ENCODE results near the gene IL10. TPM values are rescaled to one million over a fixed set of nuclear protein-coding genes. Genes with fewer than 3 reads are reported as not detected.

The IL10 gene
- total RNA-seq, 1 donor from 2014 or later = not detected

GRCh38 chr1:206737729-206738201 lies 34.5 kb downstream of the IL10 start:
- DNase-seq (ENCODE audit: low read depth) = no peak

GRCh38 chr1:206736878-206737728 lies 35.2 kb downstream of the IL10 start:
- no peak for DNase-seq (ENCODE audit: low read depth)

GRCh38 chr1:206735553-206736031 lies 36.7 kb downstream of the IL10 start:
- no peak for DNase-seq (ENCODE audit: low read depth)

- no peak for DNase-seq (ENCODE audit: low read depth)
Observed at GRCh38 chr1:206734499-206735142, 37.7 kb downstream of the IL10 start.

DNA sequence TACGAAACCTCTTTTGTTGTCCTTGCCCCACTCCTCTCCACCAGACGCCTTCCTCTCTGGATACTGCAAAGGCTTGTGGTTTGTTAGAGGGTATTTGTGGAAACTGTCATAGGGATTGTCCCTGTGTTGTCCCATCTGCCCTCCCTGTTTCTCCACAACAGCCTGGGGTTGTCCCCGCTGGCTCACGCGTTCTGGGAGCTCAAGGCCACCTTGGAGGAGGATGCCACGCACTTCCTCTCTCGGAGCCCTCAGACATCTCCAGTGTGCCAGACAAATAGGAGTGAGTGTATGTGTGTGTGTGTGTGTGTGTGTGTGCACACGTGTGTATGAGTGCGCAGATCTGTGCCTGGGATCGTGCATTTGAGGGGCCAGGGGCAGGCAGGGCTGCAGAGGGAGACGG lies 39.3 kb downstream of the IL10 start:
- DNase-seq (ENCODE audit: low read depth) = no peak

DNA sequence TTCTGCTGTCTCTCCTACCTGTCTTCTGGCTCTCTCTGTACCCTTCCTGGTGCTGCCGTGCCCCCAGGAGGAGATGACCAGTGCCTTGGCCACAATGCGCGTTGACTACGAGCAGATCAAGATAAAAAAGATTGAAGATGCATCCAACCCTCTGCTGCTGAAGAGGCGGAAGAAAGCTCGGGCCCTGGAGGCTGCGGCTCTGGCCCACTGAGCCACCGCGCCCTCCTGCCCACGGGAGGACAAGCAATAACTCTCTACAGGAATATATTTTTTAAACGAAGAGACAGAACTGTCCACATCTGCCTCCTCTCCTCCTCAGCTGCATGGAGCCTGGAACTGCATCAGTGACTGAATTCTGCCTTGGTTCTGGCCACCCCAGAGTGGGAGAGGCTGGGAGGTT lies 39.8 kb downstream of the IL10 start:
- DNase-seq (ENCODE audit: low read depth) = no peak

DNA sequence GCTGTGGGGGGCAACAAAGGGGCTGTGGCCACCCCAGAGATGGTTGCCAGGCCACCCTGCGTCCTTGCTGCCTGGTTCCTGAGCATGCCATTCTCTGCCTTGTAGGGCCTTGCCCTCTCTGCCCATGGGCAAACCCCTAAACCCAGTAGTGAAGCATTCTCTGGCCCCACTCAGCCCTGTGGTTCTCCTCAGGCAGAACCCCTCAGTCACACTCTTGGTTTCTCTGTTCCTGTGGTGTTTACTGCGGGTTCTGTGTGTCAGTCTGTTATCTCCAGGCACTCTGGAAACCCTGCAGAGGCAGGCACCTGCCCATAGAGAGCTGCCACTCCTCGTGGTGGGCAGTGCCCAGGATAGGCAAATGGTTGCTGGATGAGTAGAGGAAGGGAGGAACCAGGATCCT lies 42.8 kb downstream of the IL10 start:
- no peak for DNase-seq (ENCODE audit: low read depth)

DNA sequence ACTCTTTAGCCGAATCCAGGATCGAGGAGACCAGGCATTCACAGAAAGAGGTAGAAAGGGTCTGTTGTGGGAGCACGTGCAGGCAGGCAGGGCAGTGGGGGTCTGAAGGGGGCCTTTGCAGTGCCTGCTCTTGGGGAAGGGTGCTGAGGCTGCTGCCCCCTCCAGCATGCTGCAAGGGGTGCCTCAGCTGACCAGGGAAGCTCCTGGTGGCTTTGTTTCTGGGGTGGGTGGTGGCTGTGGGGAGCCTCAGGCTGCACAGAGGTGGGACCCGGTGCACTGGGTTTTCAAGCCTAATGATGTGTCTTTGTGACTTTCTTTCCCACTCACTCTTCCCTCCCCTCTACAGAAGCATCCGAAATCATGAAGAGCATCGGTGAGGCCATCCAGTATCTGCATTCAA lies 43.2 kb downstream of the IL10 start:
- no peak for DNase-seq (ENCODE audit: low read depth)

DNA sequence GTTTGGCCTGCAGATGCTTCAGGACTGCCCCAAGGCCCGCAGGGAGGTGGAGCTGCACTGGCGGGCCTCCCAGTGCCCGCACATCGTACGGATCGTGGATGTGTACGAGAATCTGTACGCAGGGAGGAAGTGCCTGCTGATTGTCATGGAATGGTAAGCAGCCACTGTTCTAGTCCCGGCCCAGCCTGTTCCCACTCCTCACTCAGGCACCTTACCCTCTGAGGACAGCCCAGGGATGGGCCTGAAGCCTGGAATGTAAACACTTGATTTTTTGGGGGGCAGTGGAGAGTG lies 43.7 kb downstream of the IL10 start:
- no peak for DNase-seq (ENCODE audit: low read depth)

DNA sequence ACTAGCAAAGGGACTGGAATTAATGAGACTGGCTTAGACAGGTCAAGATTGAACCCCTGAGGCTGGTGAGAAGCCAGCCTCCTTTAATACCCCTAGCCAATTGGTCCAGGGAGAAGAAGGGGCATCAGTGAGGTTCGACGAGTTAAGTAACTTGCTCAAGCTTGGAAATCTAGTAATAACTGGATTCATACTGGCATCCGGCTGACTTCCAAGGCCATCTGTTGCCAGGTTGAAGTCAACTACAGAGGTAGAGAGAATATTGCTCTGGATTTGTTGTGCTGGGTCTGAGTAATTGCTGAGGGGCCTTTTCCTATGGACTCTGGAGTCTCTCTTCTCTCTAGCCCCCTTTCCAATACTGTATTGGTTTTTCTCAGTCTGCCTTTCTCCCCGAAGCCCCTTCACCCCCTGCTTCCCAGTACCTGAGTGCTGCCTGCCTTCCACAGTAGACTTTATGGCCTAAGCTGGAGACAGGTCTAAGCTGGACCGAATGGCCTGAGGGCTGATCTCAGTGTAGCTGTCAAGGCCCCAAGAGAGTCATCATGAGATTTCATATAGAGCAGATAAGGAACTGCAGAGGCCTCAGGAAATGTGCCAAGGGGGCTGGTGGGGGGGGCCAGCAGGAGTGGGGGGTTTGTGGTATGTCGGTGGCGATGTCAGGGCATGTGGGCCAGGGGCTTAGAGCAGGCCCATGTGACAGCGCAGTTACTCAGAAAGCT lies 44.2 kb downstream of the IL10 start:
- DNase-seq (ENCODE audit: low read depth) = no peak

DNA sequence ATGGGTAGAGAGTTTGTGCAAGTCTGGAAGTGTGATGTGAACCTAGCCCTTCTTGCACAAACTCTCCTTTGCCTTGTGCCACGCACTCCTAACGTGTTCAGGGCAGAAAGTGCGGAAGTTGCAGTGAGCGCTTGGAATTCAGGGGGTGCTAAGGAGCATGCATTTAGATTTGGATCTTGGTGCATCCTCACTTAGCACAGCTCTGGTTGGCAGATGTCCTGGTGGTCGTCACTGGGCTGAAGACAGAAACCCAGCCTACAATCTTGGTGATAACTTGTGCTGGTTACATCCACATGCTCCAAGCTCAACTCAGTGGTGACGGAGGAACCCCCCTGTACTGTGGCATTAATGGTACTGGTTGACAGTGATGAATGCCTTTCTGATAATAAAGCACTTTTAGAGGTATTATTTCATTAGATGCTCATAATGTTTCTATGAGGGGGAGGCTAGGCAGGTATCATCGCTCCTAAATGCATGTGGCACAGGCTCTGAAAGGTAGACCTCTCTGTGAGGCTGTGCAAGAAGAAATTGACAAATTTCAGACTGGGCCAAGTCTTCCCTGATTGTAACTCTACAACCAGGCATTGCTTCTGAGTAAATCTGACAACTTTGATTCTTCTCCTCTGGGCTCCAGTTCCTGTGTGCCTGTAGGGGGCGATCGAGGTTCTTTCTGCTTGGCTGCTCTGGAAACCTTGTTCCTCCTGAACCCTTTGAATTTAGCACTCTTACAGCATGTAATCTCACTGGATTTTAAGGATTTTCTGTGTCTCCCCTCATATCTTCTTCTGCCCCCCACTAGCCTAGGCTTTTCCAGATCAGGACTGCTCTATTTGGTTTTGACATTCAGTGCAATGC lies 47.0 kb downstream of the IL10 start:
- DNase-seq (ENCODE audit: low read depth) = no peak

- DNase-seq (ENCODE audit: low read depth) = peak; percentile 74
Observed at GRCh38 chr1:206723805-206724472, 48.4 kb downstream of the IL10 start.

- no peak for DNase-seq (ENCODE audit: low read depth)
Observed at GRCh38 chr1:206723462-206723804, 48.9 kb downstream of the IL10 start.

DNA sequence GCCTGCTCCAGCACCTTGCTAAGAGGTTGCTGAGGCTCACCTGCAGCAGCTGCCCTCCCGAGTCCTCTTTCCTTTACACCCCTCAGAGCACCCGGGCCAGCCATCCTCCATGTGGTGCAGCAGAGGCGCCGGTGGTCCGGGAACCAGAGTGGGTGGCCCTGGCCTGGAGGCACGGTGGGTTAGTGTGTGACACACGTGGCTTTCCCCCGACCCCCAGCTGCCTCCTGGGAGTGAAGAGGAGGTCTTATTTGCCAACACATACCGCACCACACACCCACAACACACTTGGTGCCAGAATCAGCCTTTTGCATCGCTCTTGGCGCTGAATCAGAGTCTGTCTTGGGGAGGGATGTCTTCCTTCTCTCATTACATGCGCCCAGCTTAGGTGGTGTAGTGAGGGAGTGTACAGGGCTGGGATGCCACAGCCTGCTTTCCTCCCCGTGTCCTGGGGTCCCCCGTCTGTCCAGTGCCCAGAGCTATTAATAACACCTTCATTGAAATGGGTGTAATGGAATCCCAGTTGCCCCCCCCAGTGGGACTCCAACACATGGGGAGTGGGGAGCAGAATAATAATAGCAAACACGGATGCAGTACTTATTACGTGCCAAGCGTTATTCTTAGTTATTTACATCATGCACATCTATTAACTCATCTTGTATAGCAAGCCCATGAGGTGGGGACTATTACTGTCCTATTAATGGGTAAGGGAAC lies 49.4 kb downstream of the IL10 start:
- DNase-seq (ENCODE audit: low read depth) = peak; percentile 53

DNA sequence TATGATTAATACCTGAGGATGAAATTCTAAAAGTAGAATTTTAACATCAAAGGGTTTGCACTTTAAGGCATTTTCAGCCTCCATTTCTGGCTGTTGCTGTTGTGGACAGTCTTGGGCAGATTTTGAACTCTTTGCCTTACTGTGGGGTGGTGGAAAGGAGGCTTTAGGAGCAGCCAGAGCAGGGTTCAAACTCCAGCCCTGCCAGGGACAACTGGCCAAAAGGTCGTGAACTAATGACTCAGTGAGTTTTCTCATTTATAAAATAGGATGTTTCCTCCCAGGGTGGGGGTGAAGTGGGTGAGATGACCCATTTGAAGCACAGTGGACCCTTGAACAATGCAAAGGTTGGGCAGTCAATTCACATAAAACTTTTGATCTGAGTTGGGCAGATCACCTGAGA lies 50.8 kb downstream of the IL10 start:
- no peak for DNase-seq (ENCODE audit: low read depth)

DNA sequence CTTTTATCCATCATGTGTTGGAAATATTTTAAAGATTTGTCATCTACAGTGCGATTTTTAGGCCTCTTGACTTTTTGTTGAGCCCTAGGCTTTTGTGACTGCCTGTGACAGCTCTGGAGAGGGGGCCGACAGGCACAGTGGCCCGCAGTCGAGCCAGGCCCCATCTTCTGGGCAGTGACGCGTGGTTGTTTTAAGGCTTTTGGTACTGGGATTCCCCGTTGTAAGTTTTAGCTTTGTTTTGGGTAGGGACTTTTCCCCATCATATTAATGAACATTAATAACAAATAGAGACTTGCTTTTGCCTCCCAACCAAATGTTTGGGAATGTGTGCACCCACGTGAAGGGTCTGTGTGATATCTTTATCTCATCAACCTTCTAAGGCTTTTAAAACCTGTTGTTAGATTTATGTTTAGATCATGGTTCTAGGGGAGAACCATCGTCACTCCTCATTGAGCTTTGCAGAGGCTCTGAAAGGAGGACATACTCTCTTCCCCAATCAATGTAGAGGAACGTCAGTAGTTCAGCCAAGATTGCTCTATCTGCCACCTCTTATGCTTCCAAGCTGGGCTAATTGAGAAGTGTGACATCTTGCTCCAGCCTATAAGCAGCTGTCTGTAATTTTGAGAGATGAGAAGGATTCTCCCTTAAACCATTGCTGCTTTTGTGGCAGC lies 53.0 kb downstream of the IL10 start:
- DNase-seq (ENCODE audit: low read depth) = no peak

GRCh38 chr1:206717674-206717989 lies 54.7 kb downstream of the IL10 start:
- no peak for DNase-seq (ENCODE audit: low read depth)

Measured in myocyte (in vitro differentiated cells).